ENCODE measurements around the gene COL5A2.

Gene COL5A2

DNA sequence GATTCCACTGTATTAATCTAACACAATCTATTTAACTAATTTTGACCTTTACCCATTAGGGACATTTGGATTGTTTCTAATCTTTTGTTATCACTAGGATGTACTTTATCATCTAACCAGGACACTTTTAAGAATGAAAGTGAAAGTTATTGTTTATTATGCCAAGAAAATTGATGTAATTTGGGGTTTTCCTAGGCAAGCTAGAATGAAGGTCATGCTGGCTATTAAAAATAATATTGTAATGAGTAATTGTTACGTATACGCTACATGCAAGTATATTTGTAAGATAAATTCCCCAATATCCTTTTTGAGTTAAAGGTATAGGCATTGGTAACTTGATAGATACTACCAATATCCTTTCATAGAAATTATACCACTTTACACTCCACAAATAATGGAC lies 74.6 kb downstream of the COL5A2 start:
- no peak overlapping the region for H3K9ac ChIP-seq (ENCODE audit: low read length)
- no peak overlapping the region for H2AFZ ChIP-seq (ENCODE audit: low read depth, low read length)
- peaks cover 4% of the 10 kb centered on the region for H3K4me1 ChIP-seq (ENCODE audit: low read length)
- H3K36me3 ChIP-seq (replicated peaks; ENCODE audit: low read depth, low read length): no peaks in the 10 kb centered on the region
- no peaks in the 10 kb centered on the region for H3K27me3 ChIP-seq (ENCODE audit: low read depth, low read length)
- TF ChIP-seq, protein P1, sequence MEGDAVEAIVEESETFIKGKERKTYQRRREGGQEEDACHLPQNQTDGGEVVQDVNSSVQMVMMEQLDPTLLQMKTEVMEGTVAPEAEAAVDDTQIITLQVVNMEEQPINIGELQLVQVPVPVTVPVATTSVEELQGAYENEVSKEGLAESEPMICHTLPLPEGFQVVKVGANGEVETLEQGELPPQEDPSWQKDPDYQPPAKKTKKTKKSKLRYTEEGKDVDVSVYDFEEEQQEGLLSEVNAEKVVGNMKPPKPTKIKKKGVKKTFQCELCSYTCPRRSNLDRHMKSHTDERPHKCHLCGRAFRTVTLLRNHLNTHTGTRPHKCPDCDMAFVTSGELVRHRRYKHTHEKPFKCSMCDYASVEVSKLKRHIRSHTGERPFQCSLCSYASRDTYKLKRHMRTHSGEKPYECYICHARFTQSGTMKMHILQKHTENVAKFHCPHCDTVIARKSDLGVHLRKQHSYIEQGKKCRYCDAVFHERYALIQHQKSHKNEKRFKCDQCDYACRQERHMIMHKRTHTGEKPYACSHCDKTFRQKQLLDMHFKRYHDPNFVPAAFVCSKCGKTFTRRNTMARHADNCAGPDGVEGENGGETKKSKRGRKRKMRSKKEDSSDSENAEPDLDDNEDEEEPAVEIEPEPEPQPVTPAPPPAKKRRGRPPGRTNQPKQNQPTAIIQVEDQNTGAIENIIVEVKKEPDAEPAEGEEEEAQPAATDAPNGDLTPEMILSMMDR (IDR thresholded peaks at IDR 0.05; ENCODE audit: low read depth, low read length): no peak
- no peak for TF ChIP-seq EZH2phosphoT487 (IDR thresholded peaks at IDR 0.05; ENCODE audit: low read depth)
- H3K9me3 ChIP-seq (ENCODE audit: insufficient read depth, low read length): no peaks in the 10 kb centered on the region
- no peaks in the 10 kb centered on the region for H4K20me1 ChIP-seq (ENCODE audit: insufficient read depth, low read length)
- no peak overlapping the region for H3K4me2 ChIP-seq (ENCODE audit: low read length)
- no peaks in the 10 kb centered on the region for H3K79me2 ChIP-seq (ENCODE audit: low read length)
- no peak overlapping the region for H3K27ac ChIP-seq (ENCODE audit: low read length)
- no peak overlapping the region for H3K4me3 ChIP-seq (ENCODE audit: low read length)

DNA sequence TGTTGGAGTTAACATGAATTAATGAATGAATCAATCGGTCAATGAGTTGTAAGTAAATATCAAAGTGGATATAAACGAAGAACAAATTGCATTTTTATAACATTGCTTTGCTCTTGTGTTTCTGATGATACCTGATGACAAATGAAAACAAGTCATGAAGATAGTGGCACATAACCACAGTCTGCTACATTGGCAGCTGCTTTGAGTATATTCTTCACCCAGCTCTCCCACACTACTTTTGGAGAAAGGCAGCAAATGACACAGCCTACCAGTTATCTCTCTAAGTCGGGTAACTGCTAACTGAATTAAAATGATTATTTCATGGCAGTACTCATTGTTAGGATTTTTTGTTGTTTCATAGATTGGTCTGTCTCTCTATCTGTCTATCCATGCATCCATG lies 76.8 kb downstream of the COL5A2 start:
- Histone ChIP-seq H3K79me2 (ENCODE audit: low read length) (no peaks in the 10 kb centered on the region), H3K27ac (ENCODE audit: low read length) (no peak overlapping the region), H3K9me3 (ENCODE audit: insufficient read depth, low read length) (no peaks in the 10 kb centered on the region), H3K4me1 (ENCODE audit: low read length) (no peaks in the 10 kb centered on the region), H3K4me3 (ENCODE audit: low read length) (no peak overlapping the region), H4K20me1 (ENCODE audit: insufficient read depth, low read length) (no peaks in the 10 kb centered on the region), H3K9ac (ENCODE audit: low read length) (no peak overlapping the region), H2AFZ (ENCODE audit: low read depth, low read length) (no peak overlapping the region), H3K4me2 (ENCODE audit: low read length) (no peak overlapping the region), H3K27me3 (ENCODE audit: low read depth, low read length) (no peaks in the 10 kb centered on the region), H3K36me3 (replicated peaks; ENCODE audit: low read depth, low read length) (no peaks in the 10 kb centered on the region)
- TF ChIP-seq, protein P1 (IDR thresholded peaks at IDR 0.05; ENCODE audit: low read depth, low read length): no peak
- TF ChIP-seq EZH2phosphoT487 (IDR thresholded peaks at IDR 0.05; ENCODE audit: low read depth): no peak

DNA sequence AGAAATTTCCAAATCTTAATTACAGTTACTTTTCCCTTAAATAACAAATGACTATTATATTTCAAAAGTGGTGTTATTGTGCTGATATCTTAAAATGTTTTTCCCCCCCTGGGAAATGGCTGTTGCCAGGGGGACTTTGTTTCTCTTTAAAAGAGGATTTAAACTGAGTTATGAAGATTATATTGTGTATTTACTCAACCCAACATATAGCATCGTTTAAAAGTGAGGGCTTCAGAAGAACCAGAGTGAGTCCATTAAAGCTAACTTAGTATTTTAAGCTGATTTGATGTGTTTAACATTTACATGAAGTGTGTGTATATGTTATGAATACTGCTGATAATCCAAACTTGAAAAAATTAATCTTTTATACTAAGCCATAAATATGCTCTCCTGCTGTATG lies 81.6 kb downstream of the COL5A2 start:
- Histone ChIP-seq H3K9ac (ENCODE audit: low read length) (no peak overlapping the region), H3K27me3 (ENCODE audit: low read depth, low read length) (no peaks in the 10 kb centered on the region), H2AFZ (ENCODE audit: low read depth, low read length) (no peak overlapping the region), H3K27ac (ENCODE audit: low read length) (no peak overlapping the region), H4K20me1 (ENCODE audit: insufficient read depth, low read length) (no peaks in the 10 kb centered on the region), H3K4me3 (ENCODE audit: low read length) (no peak overlapping the region), H3K36me3 (replicated peaks; ENCODE audit: low read depth, low read length) (no peaks in the 10 kb centered on the region), H3K79me2 (ENCODE audit: low read length) (no peaks in the 10 kb centered on the region), H3K9me3 (ENCODE audit: insufficient read depth, low read length) (no peaks in the 10 kb centered on the region), H3K4me1 (ENCODE audit: low read length) (no peaks in the 10 kb centered on the region), H3K4me2 (ENCODE audit: low read length) (no peak overlapping the region)
- TF ChIP-seq EZH2phosphoT487 (IDR thresholded peaks at IDR 0.05; ENCODE audit: low read depth): no peak
- TF ChIP-seq, protein P1 (IDR thresholded peaks at IDR 0.05; ENCODE audit: low read depth, low read length): no peak

DNA sequence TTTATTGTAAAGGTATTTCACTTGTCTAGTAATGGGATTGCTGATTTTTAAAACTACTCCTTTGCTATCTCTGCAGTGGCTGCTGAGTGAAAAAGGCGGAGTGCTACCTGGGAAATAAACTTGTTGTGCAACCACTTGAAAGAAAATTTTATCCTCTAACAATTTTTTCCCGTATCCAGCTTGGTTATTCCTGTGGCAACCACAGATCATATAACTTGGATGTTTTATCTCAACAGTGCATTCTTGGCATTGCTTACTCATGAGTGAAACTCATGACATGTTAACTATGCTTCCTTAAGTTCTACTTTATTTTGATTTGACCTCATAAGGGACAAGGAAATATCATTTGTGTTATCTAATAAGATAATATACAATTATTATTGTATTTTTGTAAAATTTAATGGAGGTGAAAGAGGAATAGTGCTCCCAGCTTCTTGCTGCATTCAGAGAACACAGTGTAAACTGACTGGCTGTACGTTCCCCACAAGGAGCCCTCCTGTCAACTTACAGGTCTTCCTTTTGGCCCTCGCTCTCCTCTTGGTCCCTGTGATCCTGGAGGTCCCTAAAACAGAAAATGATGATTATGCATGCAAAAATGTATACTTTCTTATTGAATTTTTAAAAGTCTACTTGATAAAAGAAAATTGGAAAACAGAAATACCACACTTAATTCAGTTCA lies 82.7 kb downstream of the COL5A2 start:
- Histone ChIP-seq H2AFZ (ENCODE audit: low read depth, low read length) (no peak overlapping the region), H3K36me3 (replicated peaks; ENCODE audit: low read depth, low read length) (no peaks in the 10 kb centered on the region), H4K20me1 (ENCODE audit: insufficient read depth, low read length) (no peaks in the 10 kb centered on the region), H3K9me3 (ENCODE audit: insufficient read depth, low read length) (no peaks in the 10 kb centered on the region), H3K9ac (ENCODE audit: low read length) (no peak overlapping the region), H3K27ac (ENCODE audit: low read length) (no peak overlapping the region), H3K4me1 (ENCODE audit: low read length) (no peaks in the 10 kb centered on the region), H3K27me3 (ENCODE audit: low read depth, low read length) (no peaks in the 10 kb centered on the region), H3K4me2 (ENCODE audit: low read length) (no peak overlapping the region), H3K79me2 (ENCODE audit: low read length) (no peaks in the 10 kb centered on the region), H3K4me3 (ENCODE audit: low read length) (no peak overlapping the region)
- TF ChIP-seq, protein P1 (IDR thresholded peaks at IDR 0.05; ENCODE audit: low read depth, low read length): no peak
- TF ChIP-seq EZH2phosphoT487 (IDR thresholded peaks at IDR 0.05; ENCODE audit: low read depth): no peak
